GM06990 (cell line): ENCODE data around the gene SH2D5.

Experiments used
- DNase-seq: peaks from one replicate; pipeline ENCODE4 v3.0.0-alpha.2; 2011; ENCODE audit not compliant: insufficient read length; ENCODE audit errors: extremely low read depth
- H3K27me3 ChIP-seq: replicated peaks from 2 replicates; pipeline ENCODE4 v1.6.0; 2011; ENCODE audit warnings: low read length; ENCODE audit not compliant: control insufficient read depth, insufficient read depth
- H3K36me3 ChIP-seq: 2 replicates; pipeline ENCODE4 v1.5.1; 2011; ENCODE audit warnings: low read length; ENCODE audit not compliant: control insufficient read depth, insufficient read depth
- H3K4me3 ChIP-seq: replicated peaks from 2 replicates; pipeline ENCODE4 v1.5.1; 2011; ENCODE audit warnings: low read depth, mild to moderate bottlenecking, control low read depth, low read length
- CTCF ChIP-seq: IDR thresholded peaks from 2 replicates; pipeline ENCODE4 v1.5.1; 2011; ENCODE audit warnings: low read length, control low read depth, mild to moderate bottlenecking, inconsistent platforms; ENCODE audit not compliant: insufficient read depth, poor library complexity, severe bottlenecking

Gene SH2D5

GRCh38 chr1:20691872-20692271 lies 40.6 kb downstream of the SH2D5 start:
- no peak overlapping the region for H3K4me3 ChIP-seq
- no peaks in the 10 kb centered on the region for H3K36me3 ChIP-seq
- no peak for DNase-seq
- no peak for TF ChIP-seq CTCF
- H3K27me3 ChIP-seq: no peaks in the 10 kb centered on the region; the same call in 1 of the 2 replicates

DNA sequence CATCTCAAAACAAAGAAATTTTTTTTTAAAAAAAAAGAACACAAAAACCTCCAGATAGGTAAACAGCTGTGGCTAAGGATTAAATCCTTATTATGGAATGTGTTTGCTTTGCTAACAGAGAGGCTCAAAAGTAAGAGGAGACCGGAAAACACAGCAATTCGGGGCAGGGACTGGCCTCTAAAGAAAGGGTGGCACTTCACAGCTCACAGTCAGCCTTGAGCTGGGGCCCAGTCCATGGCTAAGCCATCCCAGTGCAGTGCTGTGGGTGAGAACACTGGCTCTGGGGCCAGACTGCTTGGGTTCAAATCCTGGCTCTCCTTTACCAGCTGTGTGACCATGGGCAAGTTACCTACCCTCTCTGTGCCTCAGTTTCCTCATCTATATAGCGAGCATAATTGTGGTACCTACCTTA lies 42.9 kb downstream of the SH2D5 start:
- TF ChIP-seq CTCF: no peak
- no peak for DNase-seq
- Histone ChIP-seq H3K4me3 (no peak overlapping the region), H3K36me3 (no peaks in the 10 kb centered on the region), H3K27me3 (no peaks in the 10 kb centered on the region; the same call in 1 of the 2 replicates)

DNA sequence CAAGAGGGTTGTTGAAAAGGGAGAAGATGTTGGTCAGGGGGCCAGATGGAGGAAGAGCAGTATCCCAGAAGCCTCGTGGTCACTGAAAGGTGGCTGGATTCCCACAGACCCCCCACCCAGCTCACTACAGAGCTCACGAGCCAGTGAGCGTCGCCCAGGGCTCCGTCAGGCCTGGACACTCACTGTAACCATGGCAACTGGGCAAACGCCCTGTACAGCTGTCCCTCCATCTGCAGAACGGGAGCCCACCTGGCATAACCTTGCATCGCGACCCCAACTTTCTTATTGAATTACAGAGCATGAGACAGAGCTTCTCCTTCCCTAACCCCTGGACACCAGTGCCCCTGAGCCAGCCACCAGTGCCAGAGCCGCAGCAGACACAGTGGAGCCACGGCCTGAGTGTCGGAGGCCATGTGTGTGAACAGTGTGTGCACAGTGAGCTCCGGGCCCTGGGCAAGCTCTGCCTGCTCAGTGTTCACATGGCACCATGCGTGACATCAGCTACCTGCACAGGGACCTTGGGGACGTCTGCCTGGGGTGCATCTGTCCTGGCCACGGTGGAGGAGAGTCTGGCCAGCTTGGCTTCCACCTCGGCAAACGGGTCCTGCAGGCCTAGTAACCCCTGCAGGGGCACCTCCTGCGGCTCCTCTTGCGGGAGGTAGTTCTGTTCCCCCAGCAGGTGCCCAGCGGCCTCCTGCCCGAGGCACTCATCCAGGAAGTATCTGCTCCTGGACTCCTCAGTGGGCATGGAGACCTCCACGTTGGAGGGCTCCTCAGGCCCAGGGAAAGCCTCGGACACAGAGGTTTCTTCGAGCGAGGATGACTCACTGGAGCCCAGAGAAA lies 45.4 kb downstream of the SH2D5 start:
- TF ChIP-seq CTCF: no peak
- Histone ChIP-seq H3K27me3 (no peaks in the 10 kb centered on the region; the same call in 1 of the 2 replicates), H3K4me3 (no peak overlapping the region), H3K36me3 (no peaks in the 10 kb centered on the region)
- no peak for DNase-seq

GRCh38 chr1:20685741-20686140 lies 46.8 kb downstream of the SH2D5 start:
- TF ChIP-seq CTCF: no peak
- DNase-seq: no peak
- no peaks in the 10 kb centered on the region for H3K36me3 ChIP-seq
- H3K4me3 ChIP-seq: no peak overlapping the region
- no peaks in the 10 kb centered on the region; the same call in 1 of the 2 replicates for H3K27me3 ChIP-seq

- Histone ChIP-seq H3K36me3 (no peaks in the 10 kb centered on the region), H3K27me3 (no peaks in the 10 kb centered on the region; the same call in 1 of the 2 replicates), H3K4me3 (no peak overlapping the region)
- DNase-seq: no peak
- no peak for TF ChIP-seq CTCF
These were observed 47.3 kb downstream of the SH2D5 start for GRCh38 chr1:20685099-20685662.
